ENCODE results near the gene UBE2D3. TPM values are rescaled to one million over a fixed set of nuclear protein-coding genes. Genes with fewer than 3 reads are reported as not detected.

Gene UBE2D3
- total and polyA plus RNA-seq, 2 donors from 2014 or later = 173 to 262 TPM

DNA sequence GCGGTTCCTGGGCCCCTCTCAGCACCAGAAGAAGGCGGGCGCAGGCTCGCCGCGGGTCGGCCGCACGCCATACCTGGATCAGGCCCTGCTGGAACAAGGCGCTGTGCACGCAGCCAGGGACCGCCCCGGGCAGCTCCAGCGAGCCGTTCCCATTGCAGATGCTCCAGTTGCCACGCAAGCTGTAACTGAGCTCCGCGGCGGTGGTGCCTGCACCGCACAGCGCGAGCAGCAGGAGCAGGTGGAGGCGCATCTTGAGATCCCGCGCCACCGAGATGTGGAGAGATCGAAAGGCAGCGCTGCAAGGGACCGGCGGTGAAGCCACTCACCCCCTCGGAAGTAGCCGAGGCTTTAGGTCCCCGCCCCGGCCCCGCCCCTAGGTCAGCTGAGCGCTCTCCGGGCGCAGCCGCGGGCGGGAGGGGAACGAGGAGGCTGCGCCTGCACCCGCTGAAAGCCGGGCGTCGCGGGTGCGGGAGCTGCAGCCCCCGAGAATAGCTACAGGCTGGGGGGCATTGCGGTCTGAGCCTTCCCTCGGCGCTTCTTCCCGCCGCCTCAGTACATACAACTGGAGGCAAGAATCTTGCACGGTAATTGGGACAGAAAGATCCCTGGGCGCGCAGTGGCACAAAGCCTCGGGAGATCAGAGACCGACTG, 66.6 kb downstream of the UBE2D3 start, which contains the start of gene MANBA:
Gene MANBA, minus strand, starts transcription at position 324 of the 651 bp plus-strand sequence. Its CDS starts 74 bp downstream, at position 250.
- intact Hi-C loops (cut with DNase I) = no loop called here
- FAIRE-seq = no peak
- peaks cover 0 to 6% (median 0%) of the 10 kb centered on the region in 3 donors for H3K4me1 ChIP-seq (ENCODE audit: control insufficient read depth in 2 of 3, insufficient read depth in 2 of 3, low read depth in 1 of 3, low read length in 3 of 3)
- no peaks in the 10 kb centered on the region for H3K36me3 ChIP-seq (ENCODE audit: control insufficient read depth in 2 of 3, insufficient read depth in 3 of 3, low read length in 3 of 3)
- TF ChIP-seq, protein P1, sequence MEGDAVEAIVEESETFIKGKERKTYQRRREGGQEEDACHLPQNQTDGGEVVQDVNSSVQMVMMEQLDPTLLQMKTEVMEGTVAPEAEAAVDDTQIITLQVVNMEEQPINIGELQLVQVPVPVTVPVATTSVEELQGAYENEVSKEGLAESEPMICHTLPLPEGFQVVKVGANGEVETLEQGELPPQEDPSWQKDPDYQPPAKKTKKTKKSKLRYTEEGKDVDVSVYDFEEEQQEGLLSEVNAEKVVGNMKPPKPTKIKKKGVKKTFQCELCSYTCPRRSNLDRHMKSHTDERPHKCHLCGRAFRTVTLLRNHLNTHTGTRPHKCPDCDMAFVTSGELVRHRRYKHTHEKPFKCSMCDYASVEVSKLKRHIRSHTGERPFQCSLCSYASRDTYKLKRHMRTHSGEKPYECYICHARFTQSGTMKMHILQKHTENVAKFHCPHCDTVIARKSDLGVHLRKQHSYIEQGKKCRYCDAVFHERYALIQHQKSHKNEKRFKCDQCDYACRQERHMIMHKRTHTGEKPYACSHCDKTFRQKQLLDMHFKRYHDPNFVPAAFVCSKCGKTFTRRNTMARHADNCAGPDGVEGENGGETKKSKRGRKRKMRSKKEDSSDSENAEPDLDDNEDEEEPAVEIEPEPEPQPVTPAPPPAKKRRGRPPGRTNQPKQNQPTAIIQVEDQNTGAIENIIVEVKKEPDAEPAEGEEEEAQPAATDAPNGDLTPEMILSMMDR (IDR thresholded peaks at IDR 0.05; ENCODE audit: borderline replicate concordance, extremely low read depth, insufficient read depth) = no peak
- peak within 1 kb of the TSS; percentile 88 to 91 (median 91) for H3K4me3 ChIP-seq (ENCODE audit: low read length in 3 of 3)
- H3K27me3 ChIP-seq (ENCODE audit: control insufficient read depth, insufficient read depth, low read length) = no peaks in the 10 kb centered on the region
- H3K9me3 ChIP-seq (ENCODE audit: control insufficient read depth in 2 of 3, insufficient read depth in 1 of 3, low read length in 3 of 3) = no peaks in the 10 kb centered on the region
- H3K27ac ChIP-seq (ENCODE audit: low read depth in 2 of 2, low read length in 2 of 2) = peak within 1 kb of the TSS; percentile 59 to 66
- H3K9ac ChIP-seq (ENCODE audit: low read length in 3 of 3) = peak within 1 kb of the TSS; percentile 81 to 91 (median 87)
- peak; percentile 80 to 94 (median 91) for DNase-seq

GRCh38 chr4:102759831-102760644, 67.3 kb downstream of the UBE2D3 start:
- TF ChIP-seq, protein P1 (IDR thresholded peaks at IDR 0.05; ENCODE audit: borderline replicate concordance, extremely low read depth, insufficient read depth) = no peak
- peaks cover 0 to 6% (median 0%) of the 10 kb centered on the region in 3 donors for H3K4me1 ChIP-seq (ENCODE audit: control insufficient read depth in 2 of 3, insufficient read depth in 2 of 3, low read depth in 1 of 3, low read length in 3 of 3)
- H3K27me3 ChIP-seq (ENCODE audit: control insufficient read depth, insufficient read depth, low read length) = no peaks in the 10 kb centered on the region
- FAIRE-seq (no peak), DNase-seq (peak in 4 of 5 donors; percentile 36 to 69 (median 50))
- H3K4me3 ChIP-seq (ENCODE audit: low read length in 3 of 3) = peak overlapping the region; percentile 88 to 91 (median 91)
- peak overlapping the region; percentile 59 to 66 for H3K27ac ChIP-seq (ENCODE audit: low read depth in 2 of 2, low read length in 2 of 2)
- H3K9ac ChIP-seq (ENCODE audit: low read length in 3 of 3) = peak overlapping the region; percentile 81 to 91 (median 87)
- no peaks in the 10 kb centered on the region for H3K36me3 ChIP-seq (ENCODE audit: control insufficient read depth in 2 of 3, insufficient read depth in 3 of 3, low read length in 3 of 3)
- H3K9me3 ChIP-seq (ENCODE audit: control insufficient read depth in 2 of 3, insufficient read depth in 1 of 3, low read length in 3 of 3) = no peaks in the 10 kb centered on the region
- intact Hi-C loops (cut with DNase I) = no loop called here

DNA sequence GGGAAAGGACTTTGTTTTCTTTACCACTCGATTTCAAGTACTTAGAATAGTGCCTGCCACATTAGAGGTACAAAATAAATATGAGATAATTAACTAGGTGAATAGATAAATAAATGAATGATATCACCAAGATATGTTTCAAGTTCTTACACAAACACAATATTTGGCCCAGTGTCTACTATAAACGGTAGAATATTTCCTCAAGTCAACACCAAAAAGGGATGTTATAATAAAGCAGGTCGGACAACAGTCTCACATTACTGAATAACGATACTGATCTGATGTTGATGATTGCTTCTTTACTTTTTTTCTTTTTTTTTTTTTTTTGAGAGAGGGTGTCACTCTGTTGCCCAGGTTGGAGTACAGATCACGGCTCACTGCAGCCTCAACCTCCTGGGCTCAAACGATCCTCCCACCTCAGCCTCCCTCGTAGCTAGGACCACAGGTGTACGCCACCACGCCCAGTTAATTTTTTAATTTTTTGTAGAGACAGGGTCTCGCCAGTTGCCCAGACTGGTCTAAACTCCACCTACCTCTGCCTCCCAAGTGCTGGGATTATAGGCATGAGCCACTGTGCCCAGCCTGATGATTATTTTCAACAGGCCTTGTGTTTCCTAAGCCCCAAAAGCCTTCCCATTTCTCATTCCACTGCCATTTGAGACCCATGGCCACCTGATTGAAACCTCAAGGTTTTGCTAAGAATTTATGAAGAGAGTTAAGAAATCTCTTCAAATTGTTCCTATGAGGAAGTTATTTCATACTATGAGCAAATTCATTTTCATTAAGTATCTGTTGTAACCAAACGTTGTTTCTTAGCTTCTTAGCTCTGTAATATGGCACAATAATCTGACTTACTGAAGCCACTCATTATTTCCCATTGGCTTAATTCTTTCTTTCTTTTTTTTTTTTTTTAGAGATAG, 68.8 kb downstream of the UBE2D3 start:
- intact Hi-C loops (cut with DNase I) = no loop called here
- Histone ChIP-seq H3K27ac (ENCODE audit: low read depth in 2 of 2, low read length in 2 of 2) (no peak overlapping the region), H3K4me1 (ENCODE audit: control insufficient read depth in 2 of 3, insufficient read depth in 2 of 3, low read depth in 1 of 3, low read length in 3 of 3) (peaks cover 0 to 6% (median 0%) of the 10 kb centered on the region in 3 donors), H3K9me3 (ENCODE audit: control insufficient read depth in 2 of 3, insufficient read depth in 1 of 3, low read length in 3 of 3) (no peaks in the 10 kb centered on the region), H3K9ac (ENCODE audit: low read length in 3 of 3) (no peak overlapping the region), H3K27me3 (ENCODE audit: control insufficient read depth, insufficient read depth, low read length) (no peaks in the 10 kb centered on the region), H3K36me3 (ENCODE audit: control insufficient read depth in 2 of 3, insufficient read depth in 3 of 3, low read length in 3 of 3) (no peaks in the 10 kb centered on the region), H3K4me3 (ENCODE audit: low read length in 3 of 3) (no peak overlapping the region)
- FAIRE-seq (no peak), DNase-seq (no peak)
- TF ChIP-seq, protein P1 (IDR thresholded peaks at IDR 0.05; ENCODE audit: borderline replicate concordance, extremely low read depth, insufficient read depth) = no peak

Data from kidney (tissue), 14 donors.